GOT3 (cell line): ENCODE data around the gene VSTM4.

Experiments used
- DNase-seq: peaks from one replicate; lab custom pipeline; 2025; ENCODE audit warnings: mixed read lengths; lab: John Stamatoyannopoulos, UW

Gene VSTM4, protein sequence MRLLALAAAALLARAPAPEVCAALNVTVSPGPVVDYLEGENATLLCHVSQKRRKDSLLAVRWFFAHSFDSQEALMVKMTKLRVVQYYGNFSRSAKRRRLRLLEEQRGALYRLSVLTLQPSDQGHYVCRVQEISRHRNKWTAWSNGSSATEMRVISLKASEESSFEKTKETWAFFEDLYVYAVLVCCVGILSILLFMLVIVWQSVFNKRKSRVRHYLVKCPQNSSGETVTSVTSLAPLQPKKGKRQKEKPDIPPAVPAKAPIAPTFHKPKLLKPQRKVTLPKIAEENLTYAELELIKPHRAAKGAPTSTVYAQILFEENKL

DNA sequence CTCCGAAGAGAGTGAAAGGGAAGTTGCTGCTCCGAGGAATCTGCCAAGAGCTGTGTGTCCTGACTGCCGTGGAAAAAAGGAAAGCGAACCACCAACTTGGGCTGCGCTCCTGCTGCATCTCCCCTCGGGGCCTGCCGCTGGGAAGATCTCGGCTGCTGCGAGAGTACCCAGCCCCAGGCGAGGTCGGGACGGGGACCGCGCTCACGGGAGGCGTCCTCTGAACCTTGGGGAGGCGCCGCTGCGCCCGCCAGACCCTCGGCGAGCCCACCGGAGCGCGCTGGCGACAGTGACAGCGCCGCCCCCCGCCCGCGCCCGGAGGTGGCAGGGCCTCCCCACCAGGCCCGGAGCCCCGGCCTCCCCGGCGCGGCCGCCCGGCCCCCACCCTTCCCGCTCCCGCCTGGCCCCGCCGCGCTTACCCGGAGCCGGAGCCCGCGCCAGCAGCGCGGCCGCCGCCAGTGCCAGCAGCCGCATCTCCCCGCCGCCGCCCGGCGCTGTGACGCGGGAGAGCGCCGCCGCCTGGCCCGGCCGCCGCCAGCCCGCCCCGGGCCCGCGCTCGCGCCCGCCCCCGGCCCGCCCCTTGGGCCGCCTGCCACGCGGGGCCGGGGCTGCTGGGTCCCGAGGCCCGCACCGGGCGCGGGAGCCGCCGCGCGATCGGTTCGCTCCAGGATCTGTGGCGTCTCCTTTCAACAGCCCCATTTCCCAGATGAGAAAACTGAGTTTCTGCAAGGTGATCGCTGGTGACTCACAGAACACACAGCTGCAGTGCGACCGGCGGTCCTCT is at the start of gene VSTM4:
Gene VSTM4 (minus strand): TSS at position 508 of the 781 bp plus-strand sequence. CDS start 37 bp downstream, at position 471.
- peak; percentile 9 for DNase-seq

DNA sequence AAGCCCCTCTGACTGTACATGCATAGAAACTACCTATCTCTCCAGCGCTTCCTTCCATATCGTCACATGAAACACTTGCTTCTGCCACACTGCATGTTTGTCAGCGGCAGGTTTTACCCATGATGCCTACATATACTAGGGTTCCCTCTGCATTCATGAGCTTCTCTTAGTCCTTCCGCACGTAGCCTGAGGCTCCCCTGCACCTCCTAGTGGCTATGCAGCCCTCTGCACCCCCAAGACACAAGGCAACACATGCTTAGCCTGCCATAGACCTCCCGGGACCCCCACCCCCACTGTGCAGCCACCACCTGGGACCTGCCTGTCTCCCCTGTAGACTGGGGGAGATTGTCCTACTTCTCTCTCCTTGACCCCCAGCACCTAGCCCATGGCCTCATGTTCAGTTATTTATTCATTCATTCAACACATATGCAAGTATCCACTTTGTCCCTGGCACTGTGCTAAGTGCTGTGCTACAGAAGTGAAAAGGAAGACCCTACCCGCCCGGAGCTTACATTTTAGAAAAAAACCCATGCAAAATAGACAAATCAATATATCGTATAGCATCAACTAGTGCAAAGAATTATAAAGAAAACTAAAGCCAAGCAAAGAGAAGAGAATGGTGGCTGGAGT is 49.4 kb upstream of the VSTM4 start:
- no peak for DNase-seq

DNA sequence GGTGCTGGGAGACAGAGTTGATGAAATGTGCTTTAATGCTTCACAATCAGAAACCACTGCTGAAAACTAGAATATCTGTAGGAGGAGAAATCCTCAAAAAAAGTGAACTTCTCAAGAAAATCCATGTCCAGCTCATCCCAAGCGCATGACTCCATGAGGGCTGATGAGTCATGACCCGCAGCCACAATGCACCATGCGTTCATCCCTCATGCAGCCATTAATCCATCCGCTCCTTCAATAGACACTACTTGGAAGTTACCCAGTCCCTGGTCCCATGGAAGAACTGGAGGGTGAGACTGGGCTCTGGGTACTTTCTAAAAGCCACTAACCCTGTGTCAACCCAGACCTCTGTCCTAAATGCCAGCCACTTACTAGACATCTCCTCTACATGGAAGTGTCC is 48.4 kb upstream of the VSTM4 start:
- no peak for DNase-seq

DNA sequence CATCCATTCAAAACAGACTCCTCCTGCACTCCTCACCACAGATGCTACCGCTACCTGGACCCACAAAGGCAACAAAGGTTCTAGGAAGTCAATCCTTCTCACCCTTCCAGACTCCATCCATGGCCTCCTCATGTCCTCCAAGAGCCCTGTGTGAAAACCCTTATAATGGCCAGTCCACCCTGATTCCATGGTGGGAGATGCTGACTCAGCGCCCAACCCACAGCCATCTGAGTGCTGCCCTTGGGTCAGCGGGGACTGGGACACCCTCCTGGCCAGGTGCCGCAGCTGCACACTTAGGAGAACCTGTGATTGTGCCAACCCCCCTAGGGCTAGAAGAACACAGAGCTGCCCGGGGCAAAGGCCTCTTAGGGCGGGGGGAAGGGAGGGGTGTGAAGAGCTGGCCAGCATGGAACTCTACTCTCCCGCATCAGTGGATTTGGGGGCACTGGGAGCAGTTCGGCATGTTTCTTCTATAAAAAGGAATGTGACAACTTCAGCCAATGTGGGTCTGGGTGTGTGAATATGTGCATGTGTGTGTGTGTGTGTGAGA is 47.5 kb upstream of the VSTM4 start:
- no peak for DNase-seq

DNA sequence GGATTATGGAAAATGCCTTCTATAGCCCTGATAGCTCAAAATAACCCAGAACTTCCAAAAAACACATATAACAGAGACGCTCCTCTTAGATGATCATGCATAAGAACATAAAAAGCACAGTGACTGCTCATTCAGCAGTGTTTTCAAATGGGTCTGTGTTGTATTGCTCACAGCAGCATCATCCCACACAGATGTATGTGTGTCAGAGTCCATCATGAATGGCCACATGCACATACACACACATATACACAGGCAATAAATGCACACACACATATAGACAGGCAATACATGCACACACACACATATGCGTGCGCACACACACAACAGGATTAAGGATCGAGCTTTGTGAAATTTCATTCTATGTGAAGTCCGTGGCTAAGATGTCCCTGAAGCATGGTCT is 46.7 kb upstream of the VSTM4 start:
- DNase-seq = no peak

DNA sequence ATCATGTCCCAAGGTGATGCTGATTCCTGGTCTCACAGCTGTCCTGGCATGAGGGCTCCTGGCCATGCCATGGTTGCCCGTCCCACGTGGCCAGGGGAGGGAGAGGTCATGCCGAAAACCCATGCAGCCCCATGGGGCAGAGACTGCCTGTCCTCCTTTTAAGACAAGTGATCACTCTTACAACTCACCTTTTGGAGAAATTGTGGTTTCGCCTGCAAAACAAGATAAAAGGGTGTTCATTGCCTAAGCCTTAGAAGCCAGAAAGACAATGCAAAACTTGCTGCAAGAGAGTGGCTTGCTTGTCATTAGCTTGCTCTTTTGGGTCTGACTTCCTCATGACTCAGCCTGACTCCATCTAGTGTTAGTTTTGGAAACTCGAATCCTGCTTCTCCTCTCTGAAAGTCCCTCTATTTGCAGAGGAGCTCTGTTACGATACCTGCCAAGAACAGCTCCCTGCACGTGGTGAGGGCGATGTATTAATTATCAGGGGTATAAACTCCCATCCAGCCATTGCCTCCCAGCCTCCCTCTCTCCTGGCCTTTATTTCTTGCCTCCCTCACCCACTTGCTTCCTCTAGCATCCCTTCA is 46.2 kb upstream of the VSTM4 start:
- no peak for DNase-seq

DNA sequence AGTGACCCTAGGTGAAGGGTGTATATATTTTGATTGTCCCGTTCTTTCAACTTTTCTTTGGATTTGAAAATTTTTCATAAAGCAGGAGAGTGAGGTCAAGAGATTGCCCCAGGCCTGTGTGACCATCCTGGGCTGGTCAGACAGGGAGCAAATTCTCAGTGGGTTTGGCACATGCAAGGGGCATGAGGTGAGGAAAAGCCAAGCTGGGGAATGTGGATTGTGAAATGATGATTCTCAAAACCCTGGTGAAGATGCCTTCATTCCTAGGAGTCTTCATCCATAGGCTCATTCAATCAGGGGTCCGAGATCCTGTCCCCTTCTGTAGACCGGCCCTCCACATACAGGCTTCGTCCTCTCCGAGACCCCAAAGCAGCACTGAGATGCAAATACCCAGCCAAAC is 45.5 kb upstream of the VSTM4 start:
- DNase-seq = no peak

DNA sequence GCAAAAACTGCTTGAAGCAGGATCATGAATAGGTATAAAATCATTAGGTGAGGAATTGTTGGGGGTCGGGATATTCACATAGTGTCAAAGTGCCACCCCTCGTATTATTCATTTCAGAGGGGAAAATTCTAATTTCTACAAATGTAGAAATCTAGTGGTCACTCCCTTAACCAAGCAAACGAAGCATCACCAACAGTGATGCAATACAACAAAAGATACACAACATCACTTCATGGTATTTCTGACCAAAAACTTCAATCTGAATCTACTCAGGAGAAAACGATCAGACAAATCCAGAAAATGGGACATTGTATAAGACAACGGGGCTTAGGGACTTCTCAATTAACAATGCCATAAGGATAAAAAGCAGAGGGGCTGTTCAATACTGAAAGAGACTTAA is 44.8 kb upstream of the VSTM4 start:
- DNase-seq = no peak

DNA sequence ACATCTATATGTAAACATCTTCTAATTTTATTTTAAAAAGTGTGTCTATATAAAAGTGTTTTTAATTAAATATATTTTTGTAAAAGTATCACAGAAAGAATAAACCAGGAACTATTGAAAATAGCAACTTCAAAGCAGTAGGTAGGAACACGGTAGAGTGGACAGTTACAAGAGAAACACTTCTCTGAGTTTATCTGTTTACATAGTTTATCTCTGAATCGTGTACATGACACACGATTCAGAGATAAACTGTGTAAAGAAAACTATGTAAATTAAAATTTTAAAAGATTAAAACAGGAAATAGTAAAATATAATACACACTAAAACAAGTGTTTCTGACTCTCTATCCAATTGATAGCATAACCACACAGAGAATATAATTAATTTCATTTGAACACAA is 43.6 kb upstream of the VSTM4 start:
- no peak for DNase-seq

DNA sequence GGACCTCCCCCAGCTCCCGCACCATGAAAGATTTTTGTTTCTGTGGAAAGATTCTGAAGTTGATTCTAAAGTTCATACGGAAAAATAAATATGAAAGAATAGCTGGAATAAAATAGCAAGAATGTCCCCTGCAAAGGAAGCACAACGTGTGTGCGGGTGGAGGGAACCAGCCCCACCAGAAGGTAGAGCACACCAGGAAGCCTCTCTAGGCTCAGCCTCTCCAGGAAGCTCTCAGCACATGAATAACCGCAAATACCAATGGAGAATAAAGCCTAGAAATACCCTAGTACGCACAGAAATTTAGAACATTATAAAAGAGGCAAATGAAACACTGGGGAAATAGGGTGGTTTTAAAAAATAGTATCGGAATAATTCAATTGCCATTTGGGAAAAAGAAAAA is 43.1 kb upstream of the VSTM4 start:
- DNase-seq = no peak

DNA sequence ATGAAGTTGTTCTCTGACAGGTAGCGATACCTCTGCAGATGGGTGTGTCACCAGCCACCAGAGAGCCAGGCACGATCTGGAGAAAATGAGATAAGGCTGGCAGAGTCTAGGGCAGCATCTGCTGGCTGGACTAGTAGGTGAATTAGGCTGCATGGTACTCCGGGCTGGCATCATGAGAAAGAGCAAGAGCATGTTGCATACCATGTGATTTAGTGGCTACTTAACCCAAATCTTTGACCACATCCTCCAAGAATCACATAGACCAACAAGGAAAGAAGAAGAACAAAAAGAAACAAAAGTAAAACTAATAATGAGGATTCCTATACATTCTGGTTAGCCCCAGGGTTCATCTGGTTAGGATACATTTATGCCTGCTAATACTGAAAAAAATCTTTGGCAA is 41.9 kb upstream of the VSTM4 start:
- DNase-seq = no peak

DNA sequence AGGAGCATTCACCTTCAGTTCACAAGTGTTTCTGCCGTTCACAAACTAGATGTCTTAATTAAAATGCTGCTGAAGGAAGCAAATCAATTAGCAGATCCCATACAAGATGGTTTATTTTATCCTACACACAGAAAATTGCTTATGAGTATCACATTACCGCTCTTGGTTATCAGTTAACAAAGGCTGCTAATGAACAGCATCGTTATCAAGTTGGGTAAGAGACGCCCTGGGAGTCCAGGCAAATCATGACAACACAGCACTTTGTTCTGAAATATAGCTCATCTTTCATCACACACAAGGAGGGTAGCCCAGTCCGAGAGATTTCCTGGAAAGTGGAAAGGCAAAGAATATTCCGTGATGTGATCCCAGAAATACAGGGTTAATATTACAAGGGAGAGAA is 39.3 kb upstream of the VSTM4 start:
- DNase-seq = no peak

DNA sequence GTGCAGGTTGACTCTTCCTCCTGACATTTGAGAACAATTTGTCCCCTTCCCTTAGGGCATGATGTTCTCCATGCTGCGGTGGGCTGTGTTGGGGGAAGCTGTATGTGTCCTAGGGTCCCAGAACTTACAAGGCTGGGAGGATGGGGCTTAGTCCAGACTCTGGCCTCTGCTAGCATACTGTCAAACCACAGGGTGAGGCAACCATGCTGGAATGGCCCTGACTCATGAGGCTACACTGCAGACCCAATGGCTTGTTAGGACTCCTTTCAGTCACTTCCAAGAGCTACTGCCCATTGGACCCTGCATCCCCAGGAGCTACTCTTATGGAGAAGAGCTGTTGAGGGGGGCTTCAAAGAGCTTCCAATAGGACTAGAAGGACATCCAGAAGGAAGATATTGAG is 38.6 kb upstream of the VSTM4 start:
- DNase-seq = no peak

DNA sequence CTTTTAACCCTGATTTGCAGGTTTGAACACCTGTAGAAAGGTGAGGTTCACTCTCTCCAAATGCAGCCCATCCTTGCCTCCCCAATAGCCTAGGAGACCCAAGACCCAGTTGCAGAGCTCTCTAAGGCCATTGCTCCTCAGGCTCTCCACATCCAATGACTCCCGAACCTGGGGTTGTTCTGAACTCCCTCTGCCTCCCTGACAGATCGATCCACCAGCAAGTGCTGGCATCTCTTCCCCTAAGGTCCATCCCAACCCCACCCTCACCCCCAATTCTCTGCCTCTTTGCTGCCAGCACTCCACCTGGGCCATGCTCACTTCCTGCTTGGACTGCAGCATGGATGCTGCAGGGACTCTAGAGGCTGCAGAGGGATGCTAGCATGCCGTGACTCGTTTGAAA is 37.8 kb upstream of the VSTM4 start:
- no peak for DNase-seq

DNA sequence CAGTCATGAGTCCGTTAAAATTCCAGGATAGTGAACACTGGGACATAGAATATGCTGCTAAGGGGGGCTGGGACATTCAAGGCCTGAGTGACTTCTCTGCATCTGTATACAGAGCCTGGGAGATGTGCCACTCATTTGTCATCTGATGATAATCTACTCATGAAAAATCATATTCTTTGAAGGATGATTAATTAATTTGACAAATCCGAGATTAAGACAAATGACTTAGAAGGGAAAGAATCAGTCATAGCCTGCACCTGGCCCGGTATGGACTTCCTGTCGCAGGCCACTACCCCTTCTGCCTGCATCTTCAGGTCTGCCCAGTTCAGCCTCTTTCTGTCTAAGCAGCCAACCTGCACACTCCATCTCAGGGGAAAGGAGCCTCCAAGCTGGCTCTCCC is 37.3 kb upstream of the VSTM4 start:
- DNase-seq = no peak

DNA sequence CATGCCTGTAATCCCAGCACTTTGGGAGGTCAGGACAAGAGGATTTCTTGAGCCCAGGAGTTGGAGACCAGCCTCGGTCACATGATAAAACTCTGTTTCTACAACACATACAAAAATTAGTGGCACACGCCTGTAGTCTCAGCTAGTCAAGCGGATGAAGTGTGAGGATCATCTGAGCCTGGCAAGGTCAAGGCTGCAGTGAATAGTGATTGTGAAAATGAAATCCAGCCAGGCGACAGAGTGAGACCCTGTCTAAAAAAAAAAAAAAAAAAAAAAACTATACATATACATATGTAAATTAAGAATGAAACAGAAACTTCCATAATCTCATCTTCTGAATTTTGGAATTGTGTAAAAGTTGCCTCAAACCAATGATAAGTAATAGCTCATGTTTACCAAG is 36.7 kb upstream of the VSTM4 start:
- no peak for DNase-seq

DNA sequence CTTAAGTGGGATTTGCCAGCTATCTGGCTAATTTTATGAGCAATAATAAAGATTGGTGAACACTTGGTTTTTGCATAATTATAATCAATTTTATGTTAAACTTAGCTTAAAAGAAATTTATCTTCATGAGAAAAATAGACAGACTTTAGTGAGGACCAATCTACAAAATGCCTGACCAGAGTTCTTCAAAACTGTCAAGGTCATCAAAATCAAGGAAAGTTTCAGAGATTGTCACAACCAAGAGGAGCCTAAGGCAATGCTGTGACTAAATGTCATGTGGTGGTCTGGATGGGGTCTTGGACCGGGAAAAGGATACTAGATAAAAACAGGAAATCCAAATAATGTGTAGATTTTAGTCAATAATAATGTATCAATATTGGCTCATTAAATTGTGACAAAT is 36.2 kb upstream of the VSTM4 start:
- DNase-seq = no peak

DNA sequence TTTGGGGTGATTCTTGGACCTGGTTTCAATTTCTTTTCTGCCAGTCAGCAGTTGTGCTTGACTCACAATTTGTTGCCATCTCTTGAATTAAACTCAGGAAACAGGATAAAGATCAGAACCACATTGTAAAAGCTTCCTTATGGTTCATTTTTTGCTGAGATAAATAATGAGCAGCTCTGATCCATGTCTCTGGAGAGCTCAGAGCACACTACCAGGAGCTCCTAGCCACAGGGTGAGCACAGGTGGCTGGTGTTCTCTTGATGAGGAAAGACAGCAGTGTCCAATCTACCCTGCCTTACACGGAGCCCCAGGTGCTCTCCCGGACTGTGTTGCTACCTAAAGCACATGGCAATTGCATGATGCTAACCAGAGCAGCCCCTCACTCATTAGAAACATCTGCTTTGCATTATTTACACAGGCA is 35.7 kb upstream of the VSTM4 start:
- no peak for DNase-seq

DNA sequence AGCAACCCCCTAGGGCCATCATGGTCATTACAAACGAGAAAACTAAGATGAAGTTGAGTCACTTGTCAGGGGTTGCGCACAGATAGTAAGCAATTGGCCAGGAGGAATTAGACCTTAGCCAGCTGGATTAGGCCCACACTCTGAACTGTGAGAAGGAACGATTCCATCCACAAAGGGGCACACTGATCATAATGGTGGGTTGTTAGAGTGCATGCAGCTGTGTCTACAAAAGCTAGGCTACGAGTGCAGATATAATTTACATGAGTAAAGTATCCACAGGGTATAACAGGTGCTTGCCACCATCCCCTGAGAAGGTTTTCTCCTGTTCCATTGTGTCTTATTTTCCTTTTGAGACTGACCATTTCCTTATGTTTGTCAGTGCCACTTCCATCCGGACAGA is 35.1 kb upstream of the VSTM4 start:
- DNase-seq = no peak

DNA sequence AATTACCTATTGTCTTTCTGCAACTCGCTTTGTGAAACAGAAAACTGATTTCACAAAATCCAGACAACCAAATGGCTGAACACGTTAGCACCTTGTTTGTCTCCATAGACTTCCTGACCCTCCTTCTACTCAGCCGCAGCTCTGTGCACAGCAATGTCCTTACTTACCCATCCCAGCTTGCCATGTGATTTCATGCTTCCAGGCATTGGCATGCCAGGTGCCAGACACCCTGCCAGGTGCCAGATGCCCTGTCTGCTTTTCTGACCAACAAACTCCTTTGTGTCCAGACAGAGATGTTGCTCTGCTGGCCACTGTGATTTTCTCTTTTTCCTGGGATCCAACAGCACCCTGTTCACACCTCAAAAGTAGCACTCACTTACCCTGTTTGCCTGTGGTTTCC is 34.6 kb upstream of the VSTM4 start:
- DNase-seq = no peak

DNA sequence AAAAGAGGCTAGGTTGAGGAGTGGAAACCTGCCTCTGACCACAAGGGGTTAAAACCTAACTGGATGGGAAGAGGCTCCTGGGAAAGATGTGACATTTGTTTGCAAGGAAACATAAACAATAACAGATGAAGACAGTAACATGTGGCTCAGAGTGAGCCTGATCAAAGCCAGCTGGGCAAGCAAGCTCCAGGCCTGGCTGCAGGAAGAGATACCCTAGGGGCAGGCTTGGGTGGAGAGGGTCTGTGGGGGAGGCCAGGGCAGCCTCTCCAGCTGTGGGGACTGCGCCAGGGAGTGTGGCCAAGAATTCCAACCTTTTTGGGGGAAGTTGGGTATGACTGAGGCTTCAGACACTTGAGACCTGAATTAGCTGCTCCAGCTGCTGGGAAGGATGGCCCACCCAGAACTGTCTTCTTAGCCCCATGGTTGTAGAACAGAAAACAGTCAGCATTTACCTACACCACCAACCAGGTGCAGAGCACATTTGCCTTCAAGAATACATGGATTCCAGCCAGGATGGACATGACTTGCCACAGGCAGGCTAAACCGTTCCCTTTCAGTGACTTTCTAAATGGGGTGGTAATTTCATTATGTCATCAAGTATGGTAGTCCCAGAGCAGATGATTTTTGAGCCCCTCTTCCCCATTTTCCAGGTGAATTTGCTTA is 28.9 kb upstream of the VSTM4 start:
- no peak for DNase-seq

DNA sequence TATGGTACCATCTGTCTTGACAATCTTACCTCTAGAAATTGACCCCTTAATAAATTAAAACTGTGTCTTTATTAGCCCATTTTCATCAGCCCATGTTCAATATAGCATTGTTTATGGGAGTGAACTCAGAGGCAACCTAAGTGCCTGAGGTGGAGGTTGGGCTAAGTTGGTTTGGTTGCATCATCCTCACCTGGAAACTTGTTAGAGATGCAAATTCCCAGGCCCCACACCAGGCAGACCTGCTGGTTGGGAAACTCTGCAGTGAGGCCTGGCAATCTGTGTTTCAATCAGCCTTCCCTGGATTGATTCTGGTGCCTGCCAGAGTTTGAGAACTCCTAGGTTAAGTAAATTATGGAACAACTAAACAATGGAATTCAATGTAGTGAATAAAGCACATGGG is 27.9 kb upstream of the VSTM4 start:
- no peak for DNase-seq
